ENCODE results near the gene TOX3.

DNA sequence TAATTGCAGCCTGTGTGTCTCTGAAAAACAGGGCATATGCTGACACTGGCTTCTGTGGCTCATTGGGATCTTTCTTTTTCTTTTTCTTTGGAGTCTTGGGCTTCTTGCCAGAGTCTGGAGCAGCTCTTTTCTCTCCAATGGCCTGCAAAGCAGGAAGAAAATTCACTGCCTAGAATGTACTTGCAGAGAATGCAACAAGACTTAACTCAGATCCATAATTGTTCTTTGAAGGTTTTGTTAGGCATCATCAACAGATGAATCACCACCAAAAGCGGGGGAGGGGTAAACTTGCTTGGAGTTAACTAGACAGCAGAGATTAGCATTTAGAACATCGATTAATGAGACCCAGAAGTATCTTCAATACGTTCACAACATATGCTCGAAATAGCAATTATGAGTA is 100.9 kb downstream of the TOX3 start:
- no peak for TF ChIP-seq REST (IDR thresholded peaks at IDR 0.05; ENCODE audit: low read depth, low read length)
- TF ChIP-seq NR2F1 (conservative IDR thresholded peaks at IDR 0.05): no peak
- no peak for TF ChIP-seq CEBPB (IDR thresholded peaks at IDR 0.05; ENCODE audit: borderline replicate concordance in 1 of 2, low read depth in 2 of 2, low read length in 2 of 2)
- no peak for TF ChIP-seq SKIL (IDR thresholded peaks at IDR 0.05; ENCODE audit: low read depth, poor library complexity, severe bottlenecking)
- TF ChIP-seq POLR2A (IDR thresholded peaks at IDR 0.05; ENCODE audit: low read depth, low read length): no peak
